GM18907 (cell line): ENCODE results near the gene ELOVL5.
"Not testable (repeated sequence)": the region's sequence is repeated elsewhere in the genome, so short reads cannot be mapped to it uniquely, and the experiment has no call there.

ENCODE experiments used
- ATAC-seq: cut with Tn5 transposase; IDR thresholded peaks from one replicate; pipeline ENCODE4 v1.9.1; 2021; ENCODE audit warnings: mild to moderate bottlenecking, moderate library complexity; ENCODE audit not compliant: unreplicated experiment

Gene ELOVL5

DNA sequence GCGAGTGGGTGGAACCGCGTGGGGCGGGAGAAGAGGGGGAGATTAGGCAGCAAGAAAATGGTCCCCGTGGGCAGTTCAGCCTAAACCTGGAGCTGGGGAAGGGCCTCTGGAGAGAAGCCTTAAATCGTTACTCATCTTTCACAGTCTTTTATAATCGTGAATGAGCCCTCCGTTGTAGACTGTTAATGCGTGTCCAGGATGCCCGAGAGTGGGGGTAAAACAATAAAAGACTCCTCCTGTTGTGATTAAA is 11.0 kb upstream of the ELOVL5 start:
- no peak for ATAC-seq

DNA sequence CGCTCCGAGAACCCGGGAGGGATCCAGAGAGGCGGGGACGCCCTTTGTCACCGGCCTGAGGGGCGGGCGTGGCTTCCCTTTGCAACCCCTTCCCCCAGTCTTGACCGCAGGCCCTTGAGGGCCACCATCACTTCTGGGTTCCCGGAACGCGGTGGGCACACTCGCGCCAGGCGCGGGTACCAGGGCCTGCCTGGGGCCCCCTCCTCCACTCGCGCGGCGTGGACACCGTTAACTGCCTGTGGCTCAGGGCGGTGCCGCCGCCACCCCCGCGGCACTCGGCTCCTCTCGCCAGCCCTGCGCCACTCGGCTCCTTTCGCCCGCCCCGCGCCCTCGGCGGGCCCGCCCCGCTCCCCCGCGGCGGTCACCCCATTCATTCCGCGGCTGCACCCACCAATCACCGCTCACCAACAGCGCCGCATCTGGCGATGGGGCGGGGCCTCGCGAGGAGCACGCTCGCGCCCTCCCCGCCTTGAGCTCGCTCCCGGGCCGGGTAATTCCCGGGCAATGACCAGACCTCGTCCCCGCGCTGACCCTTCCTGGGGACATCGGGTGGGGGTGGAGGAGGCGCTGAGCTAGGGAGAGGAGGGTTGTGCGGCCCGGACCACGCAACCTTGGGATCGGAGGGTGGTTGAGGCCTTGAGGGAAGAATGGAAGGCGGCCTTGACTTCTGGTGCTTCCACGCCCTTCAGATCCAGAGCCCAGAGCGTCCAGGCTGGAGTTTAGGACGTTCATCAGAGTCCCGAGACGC is 10.5 kb upstream of the ELOVL5 start:
- ATAC-seq, result peak; percentile 96

DNA sequence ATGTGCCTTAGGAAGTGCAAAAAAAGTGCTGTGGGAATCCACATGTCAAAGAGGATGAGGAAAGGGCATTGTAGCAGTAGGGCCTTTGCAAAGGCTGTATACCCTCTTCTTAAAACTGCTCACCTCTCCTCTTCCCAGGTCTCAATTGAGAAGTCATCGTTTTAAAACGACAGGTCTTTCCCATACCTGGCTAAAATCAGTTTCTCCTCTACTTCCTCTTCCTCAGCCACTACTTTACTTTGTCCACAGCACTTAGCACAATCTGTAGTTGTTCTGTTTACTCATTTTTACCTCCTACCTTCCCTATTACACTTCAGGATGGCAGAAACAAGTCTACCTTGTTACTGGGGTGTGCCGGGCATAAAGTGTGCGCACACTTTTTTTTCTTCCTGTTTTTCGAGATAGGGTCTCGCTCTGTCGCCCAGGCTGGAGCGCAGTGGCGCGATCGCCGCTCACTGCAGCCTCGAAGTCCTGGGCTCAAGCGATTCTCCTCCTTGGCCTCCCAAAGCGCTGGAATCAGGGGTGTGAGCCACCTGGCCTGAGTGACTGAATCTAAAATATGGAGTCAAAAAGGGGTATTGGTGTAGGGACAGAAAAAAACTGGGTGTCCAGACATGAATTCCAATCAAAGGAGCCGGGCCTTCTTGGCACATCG is 9.8 kb upstream of the ELOVL5 start:
- peak; percentile 23 for ATAC-seq

DNA sequence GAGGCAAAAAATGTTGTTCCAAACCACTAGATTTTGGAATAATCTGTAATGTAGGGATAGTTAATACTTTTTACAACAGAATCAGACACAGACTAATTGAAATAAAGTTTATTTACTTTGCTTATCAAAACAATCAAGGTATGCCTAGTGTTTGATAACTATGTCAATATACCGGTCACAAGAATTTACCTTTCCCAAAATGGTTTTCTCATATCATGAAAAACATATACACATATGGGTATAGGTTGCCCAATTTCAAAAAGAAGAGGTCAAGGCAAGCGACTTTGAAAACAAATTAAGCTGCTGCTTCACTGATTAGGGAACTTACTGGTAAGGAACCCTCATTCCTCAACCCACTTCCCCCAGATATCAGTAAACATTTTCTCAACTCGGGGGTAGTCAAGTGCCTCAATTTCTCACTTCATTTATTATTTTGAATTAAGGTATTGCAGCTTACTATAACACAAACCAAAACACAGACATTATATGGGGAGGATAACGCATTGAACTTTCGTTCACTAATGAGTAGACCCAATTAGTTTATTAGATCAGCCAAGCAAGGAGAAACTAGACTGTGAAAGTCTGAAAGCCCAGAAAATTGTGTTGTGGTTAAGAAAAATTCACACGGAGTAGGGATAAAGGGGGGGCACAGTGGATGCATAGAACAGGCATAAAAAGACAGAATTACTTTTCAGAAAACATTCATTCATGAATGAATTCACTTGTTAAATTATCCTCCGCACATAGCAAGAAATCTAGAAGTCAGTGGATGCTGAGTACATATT is 9.0 kb upstream of the ELOVL5 start:
- no peak for ATAC-seq

DNA sequence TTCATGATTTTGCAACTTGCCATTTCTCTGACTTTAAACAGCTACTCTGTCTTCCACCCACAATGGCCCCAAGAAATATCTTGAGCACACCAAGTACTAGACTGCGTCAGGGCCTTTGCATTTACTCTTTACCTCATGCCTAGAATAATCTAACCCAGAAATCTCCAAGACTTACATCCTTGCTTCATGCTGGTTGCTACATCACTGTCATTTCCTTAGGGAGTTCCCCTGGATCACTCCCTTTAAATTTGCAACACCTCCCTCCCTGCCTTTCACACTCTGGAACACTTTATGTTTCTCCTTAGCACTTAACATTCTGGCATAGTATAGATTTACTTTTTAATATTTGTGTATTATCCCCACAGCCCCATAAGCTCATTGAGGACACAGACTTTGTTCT is 4.9 kb upstream of the ELOVL5 start:
- ATAC-seq, result no peak

DNA sequence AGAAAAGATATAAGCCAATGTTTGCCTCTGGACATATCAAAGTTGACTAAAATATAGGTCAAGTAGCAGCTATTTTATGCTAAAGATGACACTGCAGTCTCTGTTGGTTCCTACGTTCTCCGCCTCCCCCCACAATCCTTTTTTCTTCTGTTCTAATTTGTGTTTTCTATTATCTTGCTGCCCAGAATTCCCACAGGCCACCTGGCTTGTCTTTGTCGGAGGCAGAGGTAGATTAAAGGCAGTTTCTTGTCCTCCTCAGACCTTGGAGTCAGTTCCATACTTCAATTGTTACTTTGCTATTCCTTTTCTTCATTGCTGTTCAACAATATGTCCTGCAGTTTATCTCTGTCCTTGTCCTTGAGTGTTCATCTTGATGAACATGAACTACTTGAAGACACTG is 3.6 kb upstream of the ELOVL5 start:
- ATAC-seq, result no peak

DNA sequence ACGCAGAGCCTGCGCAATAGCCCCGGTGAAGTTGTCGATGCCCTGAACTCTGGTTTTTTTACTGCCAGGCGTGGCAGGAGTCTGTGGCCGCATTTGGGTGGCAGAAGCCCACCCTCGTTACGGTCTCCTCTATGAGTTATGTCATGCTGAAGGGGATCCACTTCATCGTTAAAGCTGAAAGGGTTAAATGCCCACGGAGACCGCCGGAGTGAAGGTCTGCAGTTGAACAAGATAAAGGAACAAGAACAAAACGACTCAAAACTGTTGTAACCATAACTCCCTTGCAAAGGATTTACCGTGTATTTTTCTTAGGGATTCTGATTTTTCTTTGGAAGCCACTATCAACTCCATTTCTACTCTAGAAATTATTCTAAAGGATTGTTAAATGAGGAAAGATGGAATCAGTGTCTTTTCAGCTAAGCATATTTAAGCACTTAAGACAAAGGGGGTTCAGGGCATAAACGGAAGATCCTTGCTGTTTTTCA is 501 bp upstream of the ELOVL5 start:
- ATAC-seq, result no peak

DNA sequence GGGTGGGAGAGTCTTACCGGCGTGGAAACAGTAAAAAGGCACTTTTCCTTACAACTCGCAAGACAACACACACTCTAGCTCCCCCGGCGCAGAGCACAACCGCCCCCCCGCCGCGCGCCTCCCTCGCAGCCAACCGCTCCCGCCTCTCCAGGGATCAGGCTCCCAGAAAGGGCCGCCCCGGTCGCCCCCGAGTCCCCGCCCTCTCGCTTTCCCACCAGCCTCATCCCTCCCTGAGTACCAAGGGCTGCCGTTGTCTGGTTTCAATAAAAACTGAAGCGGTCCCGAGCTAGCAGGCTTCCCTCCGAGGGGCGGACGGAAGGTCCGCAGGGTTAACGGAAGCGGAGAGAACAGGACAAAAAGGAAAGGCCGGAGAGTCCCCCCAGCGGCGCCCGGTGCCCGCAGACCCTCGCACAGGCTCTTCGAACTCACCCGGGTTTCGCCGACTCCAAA is 804 bp downstream of the ELOVL5 start:
- peak; percentile 28 for ATAC-seq

DNA sequence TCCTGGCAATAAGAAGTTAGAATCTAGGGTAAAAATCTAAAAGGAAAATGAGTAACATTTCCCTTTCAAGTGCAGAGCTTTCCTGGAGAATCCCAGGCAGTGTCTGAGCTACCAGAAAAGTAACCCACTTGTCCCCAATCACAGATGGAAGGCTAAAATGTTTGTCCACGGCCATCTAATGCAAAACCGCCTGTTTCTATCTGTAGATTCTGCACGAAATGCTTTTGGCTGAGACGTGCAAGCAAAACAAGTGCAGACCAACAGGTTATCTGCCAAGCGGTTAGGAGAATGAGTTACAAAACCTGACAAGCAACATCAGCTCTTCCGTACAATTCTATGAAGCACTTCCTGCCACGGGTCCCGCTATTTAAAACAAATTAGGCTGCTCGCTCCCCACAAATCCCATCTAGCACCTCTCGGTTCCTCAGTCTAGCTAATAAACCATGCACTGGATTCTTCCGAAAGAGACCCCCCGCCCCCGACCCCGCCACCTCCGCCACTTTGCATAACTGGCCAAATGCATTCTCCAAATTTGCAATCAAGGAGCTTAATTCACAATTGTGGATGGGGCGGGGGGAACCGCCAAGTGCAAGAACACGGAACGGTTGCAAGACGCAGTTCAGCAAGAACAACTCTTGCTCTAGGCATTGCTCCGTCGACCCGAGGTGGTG is 1.4 kb downstream of the ELOVL5 start:
- ATAC-seq, result peak; percentile 30

DNA sequence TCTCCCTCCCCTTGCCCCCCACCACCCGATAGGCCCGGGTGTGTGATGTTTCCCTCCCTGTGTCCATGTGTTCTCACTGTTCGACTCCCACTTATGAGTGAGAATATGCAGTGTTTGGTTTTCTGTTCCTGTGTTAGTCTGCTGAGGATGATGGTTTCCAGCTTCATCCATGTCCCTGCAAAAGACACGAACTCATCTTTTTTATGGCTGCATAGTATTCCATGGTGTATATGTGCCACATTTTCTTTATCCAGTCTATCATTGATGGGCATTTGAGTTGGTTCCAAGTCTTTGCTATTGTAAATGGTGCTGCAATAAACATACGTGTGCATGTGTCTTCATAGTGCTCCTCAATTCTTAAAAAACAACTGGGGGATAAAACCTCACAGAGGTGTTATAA is 2.7 kb downstream of the ELOVL5 start:
- not testable (repeated sequence) for ATAC-seq

DNA sequence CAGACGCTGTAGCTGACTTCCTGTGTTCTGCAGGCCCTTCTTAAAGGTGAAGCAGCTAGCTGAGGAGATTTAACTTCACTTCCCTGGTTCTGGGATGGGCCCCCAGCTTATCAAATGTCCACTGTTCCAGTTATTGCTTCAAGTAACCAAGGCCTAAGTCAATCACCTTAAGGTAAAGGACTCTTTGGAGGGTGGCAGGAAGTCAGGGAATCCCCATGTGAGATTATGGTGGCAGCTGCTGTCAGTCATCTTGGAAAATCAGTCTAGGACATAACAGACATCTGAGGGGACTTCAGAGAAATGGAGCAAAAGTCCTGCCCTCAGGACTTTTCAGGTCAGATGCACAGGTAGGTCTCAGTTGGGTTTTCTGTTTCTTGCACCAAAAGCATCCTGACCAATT is 3.8 kb downstream of the ELOVL5 start:
- ATAC-seq, result no peak

DNA sequence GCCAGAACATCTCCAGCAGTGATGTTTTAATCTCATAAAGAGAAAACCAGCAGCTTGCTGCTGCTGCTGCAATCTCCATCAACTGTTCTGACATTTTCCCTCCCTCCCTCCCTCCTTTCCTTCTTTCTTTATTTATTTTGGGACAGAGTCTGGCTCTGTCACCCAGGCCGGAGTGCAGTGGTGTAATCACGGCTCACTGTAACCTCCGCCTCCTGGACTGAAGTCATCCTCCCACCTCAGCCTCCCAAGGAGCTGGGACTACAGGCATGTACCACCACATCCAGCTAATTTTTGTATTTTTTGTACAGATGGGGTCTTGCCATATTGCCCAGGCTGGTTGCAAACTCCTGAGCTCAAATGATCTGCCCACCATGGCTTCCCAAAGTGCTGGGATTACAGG is 5.7 kb downstream of the ELOVL5 start:
- ATAC-seq, result no peak

DNA sequence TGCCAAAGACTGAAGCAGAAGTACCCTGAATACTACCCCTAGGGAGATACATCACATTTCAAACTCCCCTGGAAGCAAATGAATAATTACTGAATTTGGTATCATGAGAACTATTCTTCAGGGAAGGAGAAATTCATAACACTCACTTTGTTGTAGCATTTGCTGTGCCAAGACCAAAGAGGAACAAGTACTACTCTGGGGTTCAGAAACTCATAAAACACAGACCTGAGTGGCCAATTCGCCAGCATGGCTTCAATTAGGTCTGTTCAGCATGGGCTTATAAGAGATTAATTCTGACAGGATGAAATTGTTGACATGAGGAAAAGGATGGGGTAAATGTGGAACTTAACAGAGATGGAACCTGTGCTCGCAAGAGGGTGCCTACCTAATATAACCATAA is 6.5 kb downstream of the ELOVL5 start:
- no peak for ATAC-seq

DNA sequence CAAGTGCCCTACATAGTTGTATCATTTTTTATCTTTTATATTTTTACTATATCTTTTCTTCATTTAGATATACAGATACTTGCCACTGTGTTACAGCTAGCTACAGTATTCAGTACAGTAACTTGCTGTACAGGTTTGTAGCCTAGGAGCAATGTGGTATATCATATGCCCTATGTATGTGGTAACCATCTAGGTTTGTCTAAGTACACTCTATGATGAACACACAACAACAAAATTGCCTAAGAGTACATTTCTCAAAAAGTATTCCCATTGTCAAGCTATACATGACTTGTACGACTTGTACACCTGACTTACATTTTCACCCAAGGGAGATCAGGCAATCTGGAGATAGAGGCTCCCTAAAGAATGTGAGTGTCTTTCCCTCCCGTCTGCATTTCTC is 8.2 kb downstream of the ELOVL5 start:
- no peak for ATAC-seq

DNA sequence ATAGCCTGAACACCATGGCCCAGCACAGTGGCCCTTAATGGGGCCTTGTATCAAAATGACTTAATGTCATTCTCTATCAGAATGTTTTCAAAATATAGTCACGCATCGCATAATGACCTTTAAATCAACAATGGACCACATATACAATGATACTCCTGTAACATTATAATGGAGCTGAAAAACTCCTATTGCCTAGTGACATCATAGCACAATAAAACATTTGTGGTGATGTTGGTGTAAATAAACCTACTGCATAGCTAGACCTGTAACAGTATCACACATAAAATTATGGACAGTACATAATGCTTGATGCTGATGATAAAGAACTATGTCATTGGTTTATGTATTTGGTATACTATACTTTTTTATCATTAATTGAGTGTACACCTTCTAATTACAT is 9.3 kb downstream of the ELOVL5 start:
- no peak for ATAC-seq

DNA sequence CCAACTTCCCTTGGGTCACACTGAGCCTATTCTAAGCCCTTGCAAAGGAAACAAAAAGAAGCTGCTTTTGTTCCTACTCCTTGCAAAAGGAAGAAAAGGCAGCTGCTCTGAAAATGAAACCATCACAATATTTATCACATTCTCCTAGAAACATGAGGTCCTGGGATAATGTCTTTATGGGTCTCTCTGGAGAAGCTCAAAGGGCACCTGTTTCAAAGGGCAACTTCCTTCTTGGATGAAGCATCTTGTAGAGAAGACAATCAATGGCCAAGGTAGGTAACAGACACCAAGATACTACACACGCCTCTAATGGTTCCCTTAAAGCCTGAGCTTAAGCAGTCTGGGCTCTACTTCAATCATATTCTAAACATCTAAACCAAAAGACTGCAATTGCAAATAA is 10.4 kb downstream of the ELOVL5 start:
- ATAC-seq, result no peak

DNA sequence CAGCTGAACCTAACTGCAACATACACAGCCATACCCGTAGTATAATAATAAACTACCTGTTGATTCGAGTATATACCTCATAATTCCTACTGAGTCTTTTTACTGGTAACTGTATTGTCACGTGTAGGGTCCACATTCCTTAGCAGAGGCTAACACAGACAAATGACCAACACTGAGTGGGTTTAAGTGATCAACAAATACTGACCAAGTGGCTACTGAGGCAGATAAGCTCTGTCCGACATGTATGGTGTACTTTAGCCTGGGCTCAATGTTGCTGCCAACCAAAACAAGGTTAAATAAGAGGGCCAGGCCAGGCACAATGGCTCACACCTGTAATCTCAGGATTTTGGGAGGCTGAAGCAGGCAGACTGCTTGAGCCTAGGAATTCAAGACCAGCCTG is 12.7 kb downstream of the ELOVL5 start:
- no peak for ATAC-seq

DNA sequence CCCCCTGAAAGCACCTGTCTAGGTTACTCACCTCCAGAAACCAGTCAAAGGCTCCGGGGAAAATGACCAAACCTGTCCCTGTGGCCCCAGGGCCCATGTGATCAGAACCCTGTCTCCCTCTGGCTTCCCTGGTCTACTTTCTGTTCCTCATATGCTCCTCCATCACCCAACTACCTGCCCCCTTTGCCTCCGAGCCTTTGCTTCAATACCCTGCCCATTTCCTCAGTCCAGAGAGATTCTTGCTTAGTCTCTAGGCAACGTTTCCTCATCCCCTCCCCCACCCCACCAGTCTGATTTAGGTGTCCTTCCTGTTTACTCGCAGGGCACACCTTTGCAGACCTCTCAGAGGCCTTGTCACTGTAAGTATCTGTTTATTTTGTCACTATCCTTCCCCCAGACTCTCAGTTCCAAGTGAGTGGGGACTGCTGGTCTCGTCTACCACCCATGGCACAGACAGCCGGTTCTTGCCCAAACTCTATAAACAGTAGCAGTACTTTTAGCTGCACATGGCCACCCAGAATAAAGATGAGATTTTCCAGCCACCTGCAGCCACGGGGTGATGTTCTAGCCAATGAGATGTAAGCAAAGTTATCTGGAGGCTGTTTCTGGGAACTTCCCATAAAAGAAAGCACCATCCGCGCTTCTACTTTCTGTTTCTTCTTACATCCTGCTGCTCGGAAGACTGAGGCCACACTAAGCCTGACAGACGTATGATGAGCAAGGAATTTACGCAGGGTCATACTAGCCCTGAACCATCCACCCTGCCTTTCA is 13.3 kb downstream of the ELOVL5 start:
- ATAC-seq, result peak; percentile 90

DNA sequence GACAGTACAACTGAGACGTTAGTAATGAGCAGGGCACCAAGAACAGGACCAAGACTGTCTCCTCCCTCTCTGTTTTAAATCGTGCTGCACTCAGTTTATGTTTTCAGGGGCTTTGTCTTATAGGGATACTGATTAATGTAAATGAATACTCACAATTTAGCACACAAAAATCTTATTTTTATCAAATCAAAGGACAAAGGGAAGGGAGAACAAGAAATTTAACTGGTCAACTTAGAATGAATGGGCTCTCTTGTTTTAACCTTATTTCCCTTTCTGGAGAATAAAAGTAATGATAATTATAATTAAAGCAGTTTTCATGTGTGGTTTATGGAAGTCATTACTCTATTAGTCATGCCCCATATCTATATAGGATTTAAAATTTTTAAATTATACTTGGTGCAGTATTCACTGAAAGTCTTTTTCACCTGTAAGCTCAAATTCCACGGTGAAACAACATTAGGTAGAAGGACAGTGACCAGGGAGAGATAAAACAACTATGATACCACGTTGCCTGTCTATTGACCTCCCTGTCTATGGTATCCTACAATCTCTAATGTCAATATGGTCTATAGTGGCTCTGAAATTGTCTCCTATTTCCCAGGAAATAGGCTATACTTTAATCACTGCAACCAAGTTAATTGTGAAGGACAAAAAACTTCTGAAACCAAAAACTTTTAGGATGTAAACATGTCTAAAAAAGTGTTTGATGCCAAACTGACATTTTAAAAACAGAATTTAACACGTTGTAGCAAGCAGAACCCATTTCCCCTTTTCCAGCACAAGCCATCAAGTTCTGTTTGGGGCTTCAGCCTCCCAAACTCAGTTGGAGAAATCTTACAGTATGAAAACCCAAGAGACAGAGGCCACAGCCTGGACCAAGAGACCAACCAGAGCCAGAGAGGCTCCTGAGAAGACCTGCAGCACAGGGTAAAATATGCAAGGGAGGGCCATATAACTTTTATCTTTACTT is 15.0 kb downstream of the ELOVL5 start:
- ATAC-seq, result no peak

DNA sequence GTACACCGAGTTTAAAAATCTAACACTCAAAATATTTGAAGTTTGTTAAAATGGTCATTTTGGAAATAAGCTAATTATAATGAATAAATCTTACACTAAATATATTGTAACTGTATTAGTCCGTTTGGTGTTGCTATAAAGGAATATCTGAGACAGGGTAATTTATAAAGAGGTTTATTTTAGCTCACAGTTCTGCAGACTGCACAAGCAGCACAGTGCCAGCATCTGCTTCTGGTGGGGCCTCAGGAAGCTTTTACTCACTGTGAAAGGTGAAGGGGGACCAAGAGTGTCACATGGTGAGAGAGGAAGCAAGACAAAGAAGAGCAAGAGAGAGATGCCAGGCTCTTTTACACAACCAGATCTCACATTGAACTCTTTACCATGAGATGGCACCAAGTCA is 17.1 kb downstream of the ELOVL5 start:
- ATAC-seq, result no peak
